Measurements from ENCODE around the gene CEP20.
"Not testable (repeated sequence)": the region's sequence is repeated elsewhere in the genome, so short reads cannot be mapped to it uniquely, and the experiment has no call there.

CEP20 gene, protein sequence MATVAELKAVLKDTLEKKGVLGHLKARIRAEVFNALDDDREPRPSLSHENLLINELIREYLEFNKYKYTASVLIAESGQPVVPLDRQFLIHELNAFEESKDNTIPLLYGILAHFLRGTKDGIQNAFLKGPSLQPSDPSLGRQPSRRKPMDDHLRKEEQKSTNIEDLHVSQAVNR

DNA sequence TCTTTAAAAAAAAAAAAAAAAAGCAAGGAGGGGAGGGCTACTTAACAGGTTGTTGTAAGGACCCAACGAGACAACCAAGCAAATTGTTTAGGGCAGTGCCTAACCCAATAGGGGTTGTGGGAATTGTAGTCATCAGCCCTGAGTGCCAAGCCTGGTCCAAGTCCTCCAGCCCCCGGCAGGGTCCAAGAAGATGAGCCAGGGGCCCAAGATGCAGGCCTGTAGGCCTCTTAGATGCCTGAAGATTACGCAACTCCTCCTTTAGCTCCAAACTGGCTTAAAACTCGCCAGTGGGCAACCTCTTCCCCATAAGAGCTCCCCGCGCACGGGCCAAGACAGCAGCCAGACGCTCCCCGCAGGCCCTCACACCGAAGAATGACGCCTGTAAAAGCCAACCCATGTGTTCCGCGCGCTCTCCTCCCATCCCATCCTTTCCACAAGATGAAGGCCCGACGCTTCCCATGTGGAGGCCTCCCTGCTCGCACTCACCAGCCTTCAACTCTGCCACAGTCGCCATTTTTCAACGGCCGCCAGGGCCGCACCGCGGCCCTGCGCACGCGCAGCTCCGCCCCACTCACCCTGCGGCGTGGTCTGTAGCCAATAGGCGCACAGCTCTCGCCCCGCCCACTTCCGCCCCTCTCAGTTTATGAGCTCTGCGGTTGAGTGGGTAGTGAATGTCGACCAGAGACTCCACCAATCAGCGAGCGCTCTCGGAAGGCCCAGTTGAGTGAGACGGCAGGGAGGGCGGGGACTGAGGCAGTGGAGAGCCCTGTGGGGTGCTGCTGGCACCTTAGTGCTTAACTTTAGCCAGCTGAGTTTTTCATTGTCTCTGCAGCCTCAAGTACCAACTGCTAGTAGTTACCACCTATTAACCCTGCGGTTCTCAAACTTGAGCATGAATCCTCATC is at the start of gene CEP20:
TSS of gene CEP20 (minus strand) at position 532 of the 905 bp plus-strand sequence. CDS start at position 514, 18 bp downstream.
- Histone ChIP-seq H3K36me3 (ENCODE audit: insufficient read depth, low read depth, low read length) (peaks cover 6% of the 10 kb centered on the region), H3K9me3 (ENCODE audit: insufficient read depth, low read depth, low read length) (no peaks in the 10 kb centered on the region)

DNA sequence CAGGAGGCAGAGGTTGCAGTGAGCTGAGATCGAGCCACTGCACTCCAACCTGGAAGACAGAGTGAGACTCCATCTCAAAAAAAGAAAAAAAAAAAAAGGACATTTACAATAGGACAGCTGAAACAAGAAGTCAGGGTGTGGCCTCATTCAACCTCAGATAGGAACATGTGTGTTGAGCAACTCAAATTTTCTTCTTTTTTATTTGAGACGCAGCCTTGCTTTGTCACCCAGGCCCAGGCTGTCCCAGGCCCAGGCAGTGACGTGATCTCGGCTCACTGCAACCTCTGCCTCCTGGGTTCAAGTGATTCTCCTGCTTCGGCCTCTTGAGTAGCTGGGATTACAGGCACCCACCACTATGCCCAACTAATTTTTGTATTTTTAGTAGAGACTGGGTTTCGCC is 48.4 kb upstream of the CEP20 start:
- H3K27ac ChIP-seq (ENCODE audit: low read length); H3K9me3 ChIP-seq (ENCODE audit: insufficient read depth, low read depth, low read length); H3K36me3 ChIP-seq (ENCODE audit: insufficient read depth, low read depth, low read length): not testable (repeated sequence)

More for the DNA sequence above, at the start of gene CEP20:
- Histone ChIP-seq H3K4me3 (ENCODE audit: low read length) (peak within 1 kb of the TSS; percentile 100), H3K9ac (ENCODE audit: low read depth, low read length) (peak within 1 kb of the TSS; percentile 99), H3K4me1 (ENCODE audit: insufficient read depth, low read length) (0 out of 2 replicates have a peak, but pooled peaks cover 5% of the 10 kb centered on the region), H3K27ac (ENCODE audit: low read length) (peak within 1 kb of the TSS; percentile 94), H3K27me3 (ENCODE audit: insufficient read depth, low read length) (no peaks in the 10 kb centered on the region)

DNA sequence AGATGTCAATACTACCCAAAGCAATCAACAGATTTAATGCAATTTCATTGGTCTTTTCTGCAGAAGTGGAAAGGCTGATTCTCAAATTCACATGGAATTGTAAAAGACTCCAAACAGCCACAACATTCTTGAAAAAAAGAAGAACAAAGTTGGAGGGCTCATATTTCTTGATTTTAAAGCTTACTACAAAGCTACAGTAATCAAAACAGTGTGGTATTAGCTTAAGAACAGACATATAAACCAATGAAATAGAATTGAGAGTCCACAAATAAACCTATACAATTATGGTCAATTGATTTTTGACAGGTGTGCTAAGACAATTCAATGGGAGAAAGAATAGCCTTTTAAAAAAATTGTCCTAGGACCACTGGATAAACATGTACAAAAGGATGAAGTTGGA is 46.6 kb upstream of the CEP20 start:
- Histone ChIP-seq H3K27me3 (ENCODE audit: insufficient read depth, low read length) (no peaks in the 10 kb centered on the region), H3K4me1 (ENCODE audit: insufficient read depth, low read length) (no peaks in the 10 kb centered on the region), H3K9me3 (ENCODE audit: insufficient read depth, low read depth, low read length) (no peaks in the 10 kb centered on the region; the same call in 1 of the 2 replicates), H3K4me3 (ENCODE audit: low read length) (no peak overlapping the region), H3K36me3 (ENCODE audit: insufficient read depth, low read depth, low read length) (no peaks in the 10 kb centered on the region), H3K9ac (ENCODE audit: low read depth, low read length) (no peak overlapping the region), H3K27ac (ENCODE audit: low read length) (no peak overlapping the region)

More for the DNA sequence above, 48.4 kb upstream of the CEP20 start:
- not testable (repeated sequence) for H3K4me3 ChIP-seq (ENCODE audit: low read length); H3K27me3 ChIP-seq (ENCODE audit: insufficient read depth, low read length); H3K9ac ChIP-seq (ENCODE audit: low read depth, low read length); H3K4me1 ChIP-seq (ENCODE audit: insufficient read depth, low read length)

DNA sequence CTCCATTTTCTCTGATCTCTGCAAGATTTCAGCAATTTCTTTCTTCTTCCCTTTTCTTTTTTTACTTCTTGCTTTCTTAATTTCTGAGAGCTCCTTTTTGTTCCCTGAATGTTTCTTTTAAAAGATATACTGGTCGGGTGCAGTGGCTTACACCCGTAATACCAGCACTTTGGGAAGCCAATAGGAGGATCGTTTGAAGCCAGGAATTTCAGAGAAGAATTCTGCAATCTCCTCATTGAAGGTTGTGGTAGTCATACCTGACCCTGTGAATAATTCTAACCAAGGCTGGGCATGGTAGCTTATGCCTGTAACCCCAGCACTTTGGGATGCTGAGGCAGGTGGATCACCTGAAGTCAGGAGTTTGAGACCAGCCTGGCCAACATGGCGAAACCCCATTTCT is 45.4 kb upstream of the CEP20 start:
- no peak overlapping the region for H3K4me3 ChIP-seq (ENCODE audit: low read length)
- H3K27ac ChIP-seq (ENCODE audit: low read length), result no peak overlapping the region
- no peaks in the 10 kb centered on the region for H3K36me3 ChIP-seq (ENCODE audit: insufficient read depth, low read depth, low read length)
- H3K9me3 ChIP-seq (ENCODE audit: insufficient read depth, low read depth, low read length), result no peaks in the 10 kb centered on the region; the same call in 1 of the 2 replicates
- no peak overlapping the region for H3K9ac ChIP-seq (ENCODE audit: low read depth, low read length)
- no peaks in the 10 kb centered on the region for H3K27me3 ChIP-seq (ENCODE audit: insufficient read depth, low read length)
- no peaks in the 10 kb centered on the region for H3K4me1 ChIP-seq (ENCODE audit: insufficient read depth, low read length)

DNA sequence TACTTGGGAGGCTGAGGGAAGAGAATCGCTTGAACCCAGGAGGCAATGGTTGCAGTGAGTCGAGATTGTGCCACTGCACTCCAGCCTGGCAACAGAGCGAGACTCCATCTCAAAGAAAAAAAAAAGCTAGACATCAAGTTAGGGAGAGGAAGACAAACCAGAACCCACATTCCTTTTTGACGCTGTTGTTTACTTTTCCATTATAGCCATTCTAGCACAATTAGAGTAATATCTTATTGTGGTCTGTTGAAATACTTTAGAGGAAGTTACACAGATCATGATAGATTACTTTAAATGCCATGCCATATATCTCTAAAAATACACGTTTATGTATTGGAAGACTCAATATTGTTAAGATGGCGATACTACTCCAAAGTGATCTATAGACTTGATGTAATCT is 44.5 kb upstream of the CEP20 start:
- H3K4me1 ChIP-seq (ENCODE audit: insufficient read depth, low read length), result no peaks in the 10 kb centered on the region

DNA sequence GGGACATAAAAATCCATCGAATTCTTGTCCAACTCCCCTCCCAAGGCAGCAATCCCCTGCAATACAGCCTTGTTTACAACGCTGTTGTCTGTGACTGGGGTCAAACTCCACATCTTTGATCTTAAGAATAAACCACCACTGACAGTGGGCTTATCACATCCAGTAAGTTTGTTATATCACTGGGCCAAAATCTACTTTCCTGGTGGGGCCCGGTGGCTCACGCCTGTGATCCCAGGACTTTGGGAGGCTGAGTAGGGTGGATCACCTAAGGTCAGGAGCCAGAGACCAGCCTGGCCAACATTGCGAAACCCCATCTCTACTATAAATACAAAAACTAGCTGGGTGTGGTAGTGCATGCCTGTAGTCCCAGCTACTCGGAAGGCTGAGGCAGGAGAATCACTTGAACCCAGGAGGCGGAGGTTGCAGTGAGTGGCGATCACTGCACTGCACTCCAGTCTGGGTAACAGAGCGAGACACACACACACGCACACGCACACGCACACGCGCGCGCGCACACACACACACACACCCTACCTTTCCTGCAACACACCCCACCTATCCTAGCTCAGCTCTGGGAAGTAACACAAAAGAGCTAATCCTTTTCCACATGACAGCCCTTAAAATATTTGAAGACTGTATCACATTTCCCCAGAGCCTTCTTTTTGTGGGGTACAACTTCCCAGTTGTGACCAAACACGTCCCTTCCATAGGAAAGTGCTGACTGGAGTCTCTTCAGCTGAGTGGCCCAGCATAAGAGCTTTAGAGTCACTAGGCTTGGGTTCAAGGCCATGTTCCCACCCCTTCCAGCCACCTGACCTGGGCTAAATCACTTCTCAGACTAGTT is 40.1 kb upstream of the CEP20 start:
- H3K4me3 ChIP-seq (ENCODE audit: low read length), result no peak overlapping the region
- no peaks in the 10 kb centered on the region for H3K36me3 ChIP-seq (ENCODE audit: insufficient read depth, low read depth, low read length)
- no peaks in the 10 kb centered on the region for H3K27me3 ChIP-seq (ENCODE audit: insufficient read depth, low read length)
- no peak overlapping the region for H3K9ac ChIP-seq (ENCODE audit: low read depth, low read length)
- H3K9me3 ChIP-seq (ENCODE audit: insufficient read depth, low read depth, low read length), result no peaks in the 10 kb centered on the region
- no peak overlapping the region for H3K27ac ChIP-seq (ENCODE audit: low read length)
- H3K4me1 ChIP-seq (ENCODE audit: insufficient read depth, low read length), result no peaks in the 10 kb centered on the region

More for the DNA sequence above, 44.5 kb upstream of the CEP20 start:
- Histone ChIP-seq H3K27ac (ENCODE audit: low read length) (no peak overlapping the region), H3K9ac (ENCODE audit: low read depth, low read length) (no peak overlapping the region), H3K4me3 (ENCODE audit: low read length) (no peak overlapping the region), H3K9me3 (ENCODE audit: insufficient read depth, low read depth, low read length) (no peaks in the 10 kb centered on the region; the same call in 1 of the 2 replicates), H3K36me3 (ENCODE audit: insufficient read depth, low read depth, low read length) (no peaks in the 10 kb centered on the region), H3K27me3 (ENCODE audit: insufficient read depth, low read length) (no peaks in the 10 kb centered on the region)

DNA sequence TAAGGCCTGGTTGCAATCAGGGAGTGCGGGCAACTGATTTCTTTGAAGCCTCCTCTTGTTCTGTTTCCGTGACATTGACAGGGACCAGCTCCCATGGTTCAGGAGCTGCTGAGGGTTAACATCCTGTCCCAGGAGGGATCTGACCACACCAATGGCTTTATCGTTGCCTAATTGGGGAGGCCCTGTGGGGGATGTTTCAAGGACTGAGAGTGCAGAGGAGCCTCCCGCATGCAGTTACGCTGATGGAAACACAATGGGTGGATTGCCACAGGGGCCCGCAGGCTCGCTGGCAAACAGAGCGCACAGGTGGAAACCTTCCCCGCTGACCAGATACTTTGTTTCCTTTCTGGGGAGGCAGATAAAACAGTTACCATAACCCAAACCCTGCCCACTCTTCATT is 37.2 kb upstream of the CEP20 start:
- H3K36me3 ChIP-seq (ENCODE audit: insufficient read depth, low read depth, low read length), result no peaks in the 10 kb centered on the region
- peak overlapping the region; percentile 41; the same call in 1 of the 2 replicates for H3K9ac ChIP-seq (ENCODE audit: low read depth, low read length)
- no peaks in the 10 kb centered on the region for H3K9me3 ChIP-seq (ENCODE audit: insufficient read depth, low read depth, low read length)
- no peaks in the 10 kb centered on the region for H3K4me1 ChIP-seq (ENCODE audit: insufficient read depth, low read length)
- no peak overlapping the region for H3K4me3 ChIP-seq (ENCODE audit: low read length)
- H3K27ac ChIP-seq (ENCODE audit: low read length), result no peak overlapping the region
- no peaks in the 10 kb centered on the region for H3K27me3 ChIP-seq (ENCODE audit: insufficient read depth, low read length)

DNA sequence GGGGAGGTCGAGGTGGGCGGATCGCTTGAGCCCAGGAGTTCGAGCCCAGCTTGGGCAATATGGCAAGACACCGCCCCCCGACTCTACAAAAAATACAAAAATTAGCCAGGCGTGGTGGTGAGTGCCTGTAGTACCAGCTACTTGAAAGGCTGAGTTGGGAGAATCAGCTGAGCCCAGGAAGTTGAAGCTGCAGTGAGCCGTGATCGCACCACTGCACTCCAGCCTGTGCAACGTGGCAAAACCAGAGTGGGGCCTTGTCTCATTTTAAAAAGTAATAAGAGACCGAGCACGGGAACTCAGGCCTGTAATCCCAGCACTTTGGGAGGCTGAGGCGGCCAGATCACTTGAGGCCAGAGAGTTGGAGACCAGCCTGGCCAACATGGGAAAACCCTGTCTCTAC is 36.6 kb upstream of the CEP20 start:
- Histone ChIP-seq H3K27me3 (ENCODE audit: insufficient read depth, low read length) (no peaks in the 10 kb centered on the region), H3K9me3 (ENCODE audit: insufficient read depth, low read depth, low read length) (no peaks in the 10 kb centered on the region), H3K9ac (ENCODE audit: low read depth, low read length) (no peak overlapping the region), H3K36me3 (ENCODE audit: insufficient read depth, low read depth, low read length) (no peaks in the 10 kb centered on the region), H3K4me3 (ENCODE audit: low read length) (no peak overlapping the region), H3K4me1 (ENCODE audit: insufficient read depth, low read length) (no peaks in the 10 kb centered on the region), H3K27ac (ENCODE audit: low read length) (no peak overlapping the region)

DNA sequence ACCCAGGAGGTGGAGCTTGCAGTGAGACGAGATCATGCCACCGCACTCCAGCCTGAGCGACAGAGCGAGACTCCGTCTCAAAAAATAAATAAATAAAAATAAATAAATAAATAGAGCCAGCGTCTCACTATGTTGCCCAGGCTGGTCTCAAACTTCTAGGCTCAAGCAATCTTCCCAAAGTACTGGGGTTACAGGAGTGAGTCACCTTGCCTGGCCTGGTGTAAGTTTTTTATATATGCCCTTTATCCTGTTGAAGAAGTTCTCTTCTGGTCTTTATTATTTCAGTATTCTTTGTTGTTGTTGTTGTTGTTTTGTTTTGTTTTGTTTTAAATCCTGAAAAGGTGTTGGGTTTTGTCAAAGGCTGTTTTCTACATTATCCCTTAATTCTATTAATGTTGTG is 30.9 kb upstream of the CEP20 start:
- no peaks in the 10 kb centered on the region for H3K36me3 ChIP-seq (ENCODE audit: insufficient read depth, low read depth, low read length)
- no peak overlapping the region for H3K4me3 ChIP-seq (ENCODE audit: low read length)
- H3K27me3 ChIP-seq (ENCODE audit: insufficient read depth, low read length), result no peaks in the 10 kb centered on the region
- no peak overlapping the region for H3K9ac ChIP-seq (ENCODE audit: low read depth, low read length)
- H3K4me1 ChIP-seq (ENCODE audit: insufficient read depth, low read length), result no peaks in the 10 kb centered on the region
- H3K27ac ChIP-seq (ENCODE audit: low read length), result no peak overlapping the region
- no peaks in the 10 kb centered on the region for H3K9me3 ChIP-seq (ENCODE audit: insufficient read depth, low read depth, low read length)

DNA sequence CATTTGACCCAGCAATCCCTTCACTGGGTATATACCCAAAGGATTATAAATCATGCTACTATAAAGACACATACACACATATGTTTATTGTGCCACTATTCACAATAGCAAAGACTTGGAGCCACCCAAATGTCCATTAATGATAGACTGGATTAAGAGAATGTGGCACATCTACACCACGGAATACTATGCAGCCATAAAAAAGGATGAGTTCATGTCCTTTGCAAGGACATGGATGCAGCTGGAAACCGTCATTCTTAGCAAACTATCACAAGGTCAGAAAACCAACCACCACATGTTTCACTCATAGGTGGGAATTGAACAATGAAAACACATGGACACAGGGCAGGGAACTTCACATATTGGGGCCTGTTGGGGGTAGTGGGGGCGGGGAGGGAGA is 29.9 kb upstream of the CEP20 start:
- not testable (repeated sequence) for H3K9ac ChIP-seq (ENCODE audit: low read depth, low read length); H3K27ac ChIP-seq (ENCODE audit: low read length); H3K9me3 ChIP-seq (ENCODE audit: insufficient read depth, low read depth, low read length); H3K36me3 ChIP-seq (ENCODE audit: insufficient read depth, low read depth, low read length); H3K4me1 ChIP-seq (ENCODE audit: insufficient read depth, low read length); H3K27me3 ChIP-seq (ENCODE audit: insufficient read depth, low read length); H3K4me3 ChIP-seq (ENCODE audit: low read length)

DNA sequence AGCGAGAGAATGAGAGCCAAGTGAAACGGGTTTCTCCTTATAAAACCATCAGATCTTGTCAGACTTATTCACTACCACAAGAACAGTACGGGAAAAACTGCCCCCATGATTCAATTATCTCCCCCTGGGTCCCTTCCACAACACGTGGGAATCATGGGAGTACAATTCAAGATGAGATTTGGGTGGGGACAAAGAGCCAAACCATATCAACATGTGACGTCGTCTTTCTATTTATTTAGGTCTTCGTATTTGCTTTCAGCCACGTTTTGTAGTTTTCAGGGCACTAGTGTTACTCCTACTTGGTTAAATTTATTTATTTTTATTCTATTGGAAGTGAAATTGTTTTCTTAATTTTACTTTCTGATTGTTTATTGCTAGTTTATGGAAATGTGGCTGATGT is 27.9 kb upstream of the CEP20 start:
- Histone ChIP-seq H3K9me3 (ENCODE audit: insufficient read depth, low read depth, low read length) (no peaks in the 10 kb centered on the region), H3K36me3 (ENCODE audit: insufficient read depth, low read depth, low read length) (no peaks in the 10 kb centered on the region), H3K4me1 (ENCODE audit: insufficient read depth, low read length) (no peaks in the 10 kb centered on the region), H3K27me3 (ENCODE audit: insufficient read depth, low read length) (no peaks in the 10 kb centered on the region), H3K27ac (ENCODE audit: low read length) (no peak overlapping the region), H3K4me3 (ENCODE audit: low read length) (no peak overlapping the region), H3K9ac (ENCODE audit: low read depth, low read length) (no peak overlapping the region)
